ENCODE measurements around the gene ZNF483. TPM values are rescaled to one million over a fixed set of nuclear protein-coding genes. Genes with fewer than 3 reads are reported as not detected.

The ZNF483 gene
- total and polyA plus RNA-seq, 9 of the 15 experiments (the other 6 are each of a cell fraction or from before 2014, with no cell fraction given) = 0.04 to 1.0 (median 0.38) TPM

DNA sequence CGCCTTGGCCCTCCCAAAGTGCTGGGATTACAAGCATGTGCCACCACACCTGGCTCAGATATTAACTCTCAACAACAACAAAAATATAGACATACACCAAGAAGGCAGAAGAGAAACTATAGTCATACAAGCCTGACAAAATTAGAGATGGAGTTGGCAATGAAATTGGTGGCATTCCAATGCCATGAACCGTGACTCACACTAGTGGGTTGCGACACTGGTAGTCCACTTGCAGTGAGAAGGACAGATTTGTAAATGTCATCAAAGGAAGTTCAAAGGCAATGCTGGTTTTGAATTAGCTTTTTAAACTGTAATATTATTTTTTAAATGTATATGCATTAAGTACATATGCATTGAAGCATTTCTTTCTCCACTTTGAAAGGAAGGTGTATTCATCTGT lies 97.6 kb downstream of the ZNF483 start:
- no peaks in the 10 kb centered on the region for H3K4me1 ChIP-seq (replicated peaks in 1 of 2; ENCODE audit: control insufficient read depth in 2 of 2, insufficient read depth in 2 of 2, low read length in 2 of 2)
- H3K79me2 ChIP-seq (ENCODE audit: control insufficient read depth, insufficient read depth, low read length) = no peaks in the 10 kb centered on the region
- BruUV-seq (replicated peaks) = no TSS peak
- H3K9me3 ChIP-seq (replicated peaks; ENCODE audit: control insufficient read depth, insufficient read depth, low read depth, low read length) = no peaks in the 10 kb centered on the region
- no peak overlapping the region for H3K4me3 ChIP-seq
- H3K27ac ChIP-seq (ENCODE audit: extremely low read depth, low read depth, low read length) = no peak overlapping the region
- H2AFZ ChIP-seq (ENCODE audit: low read depth, low read length) = no peak overlapping the region
- H3K9me1 ChIP-seq (ENCODE audit: control insufficient read depth, insufficient read depth, low read length) = no peaks in the 10 kb centered on the region
- ChIA-PET POLR2A (interaction anchor here (1.0 kb wide), 1 partner anchor 10 kb away, joined by 3 read pairs; no protein-coding TSS in a partner anchor), CTCF (ENCODE audit: low intra/inter-chr PET ratio) (no interaction called here)
- peaks cover 0 to 4% of the 10 kb centered on the region in 2 experiments; a peak in 1 of 5 replicates for H3K27me3 ChIP-seq (ENCODE audit: control insufficient read depth in 2 of 2, insufficient read depth in 2 of 2, low read length in 2 of 2)
- intact Hi-C loops (cut with micrococcal nuclease) (no loop called here), in situ Hi-C loops (cut with MboI) (no loop called here)
- no peaks in the 10 kb centered on the region for H4K20me1 ChIP-seq (replicated peaks; ENCODE audit: control insufficient read depth, insufficient read depth, low read length)
- DNase-seq (ENCODE audit: extremely low read depth in 1 of 4, low spot score in 3 of 4) (no peak), FAIRE-seq (no peak), ATAC-seq (no peak)
- WGBS (ENCODE audit: insufficient coverage, low coverage, missing lambda C conversion rate) = 2% methylated on average over 3 of the region's 3 CpGs
- no peaks in the 10 kb centered on the region for H3K36me3 ChIP-seq (ENCODE audit: control insufficient read depth, insufficient read depth, low read length)
- no peak overlapping the region for H3K4me2 ChIP-seq (ENCODE audit: insufficient read depth, low read length)
- no peak overlapping the region for H3K9ac ChIP-seq (ENCODE audit: insufficient read depth in 1 of 2, low read depth in 2 of 2, low read length in 2 of 2)
- no peak for TF ChIP-seq IRF9 (tag; IDR thresholded peaks at IDR 0.05)
- TF ChIP-seq, protein P1, sequence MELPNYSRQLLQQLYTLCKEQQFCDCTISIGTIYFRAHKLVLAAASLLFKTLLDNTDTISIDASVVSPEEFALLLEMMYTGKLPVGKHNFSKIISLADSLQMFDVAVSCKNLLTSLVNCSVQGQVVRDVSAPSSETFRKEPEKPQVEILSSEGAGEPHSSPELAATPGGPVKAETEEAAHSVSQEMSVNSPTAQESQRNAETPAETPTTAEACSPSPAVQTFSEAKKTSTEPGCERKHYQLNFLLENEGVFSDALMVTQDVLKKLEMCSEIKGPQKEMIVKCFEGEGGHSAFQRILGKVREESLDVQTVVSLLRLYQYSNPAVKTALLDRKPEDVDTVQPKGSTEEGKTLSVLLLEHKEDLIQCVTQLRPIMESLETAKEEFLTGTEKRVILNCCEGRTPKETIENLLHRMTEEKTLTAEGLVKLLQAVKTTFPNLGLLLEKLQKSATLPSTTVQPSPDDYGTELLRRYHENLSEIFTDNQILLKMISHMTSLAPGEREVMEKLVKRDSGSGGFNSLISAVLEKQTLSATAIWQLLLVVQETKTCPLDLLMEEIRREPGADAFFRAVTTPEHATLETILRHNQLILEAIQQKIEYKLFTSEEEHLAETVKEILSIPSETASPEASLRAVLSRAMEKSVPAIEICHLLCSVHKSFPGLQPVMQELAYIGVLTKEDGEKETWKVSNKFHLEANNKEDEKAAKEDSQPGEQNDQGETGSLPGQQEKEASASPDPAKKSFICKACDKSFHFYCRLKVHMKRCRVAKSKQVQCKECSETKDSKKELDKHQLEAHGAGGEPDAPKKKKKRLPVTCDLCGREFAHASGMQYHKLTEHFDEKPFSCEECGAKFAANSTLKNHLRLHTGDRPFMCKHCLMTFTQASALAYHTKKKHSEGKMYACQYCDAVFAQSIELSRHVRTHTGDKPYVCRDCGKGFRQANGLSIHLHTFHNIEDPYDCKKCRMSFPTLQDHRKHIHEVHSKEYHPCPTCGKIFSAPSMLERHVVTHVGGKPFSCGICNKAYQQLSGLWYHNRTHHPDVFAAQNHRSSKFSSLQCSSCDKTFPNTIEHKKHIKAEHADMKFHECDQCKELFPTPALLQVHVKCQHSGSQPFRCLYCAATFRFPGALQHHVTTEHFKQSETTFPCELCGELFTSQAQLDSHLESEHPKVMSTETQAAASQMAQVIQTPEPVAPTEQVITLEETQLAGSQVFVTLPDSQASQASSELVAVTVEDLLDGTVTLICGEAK (IDR thresholded peaks at IDR 0.05) = no peak
- TF ChIP-seq, protein P1 (CRISPR knock-in tag; IDR thresholded peaks at IDR 0.05) = no peak
- TF ChIP-seq CEBPG (CRISPR knock-in tag; IDR thresholded peaks at IDR 0.05) = no peak
- TF ChIP-seq CEBPG (tag; conservative IDR thresholded peaks at IDR 0.05 in 1 of 2, IDR thresholded peaks at IDR 0.05 in 1 of 2) = no peak
- TF ChIP-seq HMG20A (CRISPR knock-in tag; conservative IDR thresholded peaks at IDR 0.05) = no peak
- TF ChIP-seq FOXJ2 (tag; IDR thresholded peaks at IDR 0.05) = no peak
- TF ChIP-seq MYC (IDR thresholded peaks at IDR 0.05; ENCODE audit: low read depth, low read length) = no peak
- no peak for TF ChIP-seq MYC (CRISPR knock-in tag; IDR thresholded peaks at IDR 0.05; ENCODE audit: borderline replicate concordance, low read depth)
- no peak for TF ChIP-seq DPF2 (IDR thresholded peaks at IDR 0.05)
- TF ChIP-seq HES1 (IDR thresholded peaks at IDR 0.05; ENCODE audit: low read depth) = no peak
- TF ChIP-seq ZBTB1 (CRISPR knock-in tag; IDR thresholded peaks at IDR 0.05; ENCODE audit: borderline replicate concordance, low read depth) = no peak

Data from K562 (cell line).